WERI-Rb-1 (cell line): Measurements from ENCODE around the gene PDZD8.

ENCODE experiments used
- DNase-seq: peaks from one replicate; pipeline ENCODE4 v3.0.0-alpha.2; 2020
- H3K27ac ChIP-seq: fragments of 250-450 bp; sonication (Bioruptor Pico); 2 replicates; pipeline ENCODE4 v1.5.1; 2020; ENCODE audit warnings: mild to moderate bottlenecking, moderate library complexity
- H3K27me3 ChIP-seq: fragments of 250-450 bp; sonication (Bioruptor Pico); 2 replicates; pipeline ENCODE4 v1.5.1; 2021; ENCODE audit warnings: mild to moderate bottlenecking, low read depth, moderate library complexity; ENCODE audit not compliant: insufficient read depth, severe bottlenecking
- H3K36me3 ChIP-seq: fragments of 250-450 bp; sonication (Bioruptor Pico); 2 replicates; pipeline ENCODE4 v1.5.1; 2020; ENCODE audit warnings: mild to moderate bottlenecking, moderate library complexity
- H3K4me3 ChIP-seq: 2 replicates; pipeline ENCODE4 v1.5.1; 2011; ENCODE audit warnings: low read depth, mild to moderate bottlenecking, control low read depth, low read length
- H3K9me3 ChIP-seq: fragments of 250-450 bp; sonication (Bioruptor Pico); 2 replicates; pipeline ENCODE4 v1.5.1; 2021; ENCODE audit warnings: mild to moderate bottlenecking, moderate library complexity; ENCODE audit not compliant: severe bottlenecking
- CTCF ChIP-seq: IDR thresholded peaks from 2 replicates; pipeline ENCODE4 v1.5.1; 2011; ENCODE audit warnings: low read depth, mild to moderate bottlenecking, control low read depth, inconsistent platforms, low read length

PDZD8 gene

GRCh38 chr10:117418121-117418520 is 42.9 kb upstream of the PDZD8 start:
- H3K9me3 ChIP-seq: no peaks in the 10 kb centered on the region
- no peak overlapping the region for H3K4me3 ChIP-seq
- TF ChIP-seq CTCF: no peak
- H3K27ac ChIP-seq: no peak overlapping the region
- no peaks in the 10 kb centered on the region for H3K27me3 ChIP-seq
- no peaks in the 10 kb centered on the region for H3K36me3 ChIP-seq
- no peak for DNase-seq

GRCh38 chr10:117417196-117417595 is 42.0 kb upstream of the PDZD8 start:
- Histone ChIP-seq H3K4me3 (no peak overlapping the region), H3K27me3 (no peaks in the 10 kb centered on the region), H3K27ac (no peak overlapping the region), H3K9me3 (no peaks in the 10 kb centered on the region), H3K36me3 (no peaks in the 10 kb centered on the region)
- no peak for TF ChIP-seq CTCF
- DNase-seq: no peak

GRCh38 chr10:117413928-117414618 is 38.8 kb upstream of the PDZD8 start:
- TF ChIP-seq CTCF: no peak
- no peak for DNase-seq
- no peaks in the 10 kb centered on the region for H3K36me3 ChIP-seq

GRCh38 chr10:117412469-117413010 is 37.3 kb upstream of the PDZD8 start:
- peak; percentile 11 for DNase-seq
- no peak overlapping the region for H3K4me3 ChIP-seq
- no peak overlapping the region for H3K27ac ChIP-seq
- H3K36me3 ChIP-seq: no peaks in the 10 kb centered on the region
- no peaks in the 10 kb centered on the region for H3K9me3 ChIP-seq
- H3K27me3 ChIP-seq: no peaks in the 10 kb centered on the region
- TF ChIP-seq CTCF: no peak

More at GRCh38 chr10:117413928-117414618, 38.8 kb upstream of the PDZD8 start:
- no peak overlapping the region for H3K27ac ChIP-seq
- H3K9me3 ChIP-seq: no peaks in the 10 kb centered on the region
- no peak overlapping the region for H3K4me3 ChIP-seq
- H3K27me3 ChIP-seq: no peaks in the 10 kb centered on the region

- no peak for TF ChIP-seq CTCF
- no peak for DNase-seq
Measured at GRCh38 chr10:117411479-117412399, 36.5 kb upstream of the PDZD8 start.

More at GRCh38 chr10:117411479-117412399, 36.5 kb upstream of the PDZD8 start:
- H3K36me3 ChIP-seq: no peaks in the 10 kb centered on the region
- no peaks in the 10 kb centered on the region for H3K27me3 ChIP-seq
- no peak overlapping the region for H3K27ac ChIP-seq
- no peaks in the 10 kb centered on the region for H3K9me3 ChIP-seq
- H3K4me3 ChIP-seq: no peak overlapping the region
